Activated CD8-positive, alpha-beta T cell treated with anti-CD3 and anti-CD28 coated beads for 36 hours (primary cell): ENCODE measurements around the gene LAMB1. TPM values are rescaled to one million over a fixed set of nuclear protein-coding genes. Genes with fewer than 3 reads are reported as not detected.

Experiments used
- ATAC-seq: fragments of 200-7000 bp; cut with Tn5 transposase; one replicate; pipeline ENCODE4 v1.10.0; 2021; ENCODE audit warnings: mild to moderate bottlenecking, moderate library complexity
- CTCF ChIA-PET: fragments of 350-600 bp; sonication (Branson Sonifier 250); formaldehyde crosslinking; loops from one replicate; lab custom pipeline; 2021; ENCODE audit warnings: antibody characterized with exemption; lab: Charles Lee
- POLR2A ChIA-PET: fragments of 350-600 bp; sonication (Branson Sonifier 250); formaldehyde crosslinking; loops from one replicate; lab custom pipeline; 2021; ENCODE audit warnings: antibody characterized with exemption; lab: Charles Lee
- DNase-seq: peaks from one replicate; pipeline ENCODE4 v3.0.0-alpha.2; 2020
- H3K27ac Mint-ChIP-seq: one replicate; pipeline ENCODE4 v1.8.0; 2021; ENCODE audit warnings: mild to moderate bottlenecking, mixed read lengths
- H3K27me3 Mint-ChIP-seq: one replicate; pipeline ENCODE4 v1.8.0; 2021; ENCODE audit warnings: mixed read lengths
- H3K36me3 Mint-ChIP-seq: one replicate; pipeline ENCODE4 v1.8.0; 2021; ENCODE audit warnings: low read depth, mixed read lengths
- H3K4me1 Mint-ChIP-seq: one replicate; pipeline ENCODE4 v1.8.0; 2021; ENCODE audit warnings: low read depth, mixed read lengths
- H3K4me3 Mint-ChIP-seq: one replicate; pipeline ENCODE4 v1.8.0; 2021; ENCODE audit warnings: mild to moderate bottlenecking, moderate library complexity, mixed read lengths
- H3K9me3 Mint-ChIP-seq: one replicate; pipeline ENCODE4 v1.8.0; 2021; ENCODE audit warnings: mixed read lengths
- CTCF ChIP-seq: fragments of 200-600 bp; IDR thresholded peaks from one replicate; pipeline ENCODE4 v1.8.0; 2022; ENCODE audit warnings: antibody characterized with exemption, mild to moderate bottlenecking
- intact Hi-C: fragments of 100-400 bp; cut with micrococcal nuclease; formaldehyde crosslinking; loops from one replicate; pipeline ENCODE4 v1.10.0; 2022
- total RNA-seq, 2 experiments: library from RNA; stranded (reverse); gene quantifications; one replicate each; pipeline ENCODE4 v1.2.3, GENCODE V29; 2021

Gene LAMB1
- total RNA-seq, 2 experiments from 2014 or later: 0.20 to 0.36 TPM

- POLR2A ChIA-PET: no interaction called here
- no peaks in the 10 kb centered on the region for H3K9me3 Mint-ChIP-seq
Measured at GRCh38 chr7:107943018-107943417, 59.9 kb downstream of the LAMB1 start.

GRCh38 chr7:107940951-107941350 is 62.0 kb downstream of the LAMB1 start:
- Mint-ChIP-seq H3K36me3 (peaks cover 2% of the 10 kb centered on the region), H3K27me3 (no peaks in the 10 kb centered on the region), H3K27ac (no peak overlapping the region), H3K4me1 (no peaks in the 10 kb centered on the region), H3K4me3 (no peak overlapping the region), H3K9me3 (no peaks in the 10 kb centered on the region)
- ChIA-PET POLR2A (interaction anchor here (0.8 kb wide), 1 partner anchor 20 kb away, joined by 3 read pairs; no protein-coding TSS in a partner anchor), CTCF (no interaction called here)
- intact Hi-C loops: no loop called here
- DNase-seq (no peak), ATAC-seq (no peak)
- no peak for TF ChIP-seq CTCF

More at GRCh38 chr7:107943018-107943417, 59.9 kb downstream of the LAMB1 start:
- Mint-ChIP-seq H3K36me3 (peaks cover 2% of the 10 kb centered on the region), H3K27me3 (no peaks in the 10 kb centered on the region), H3K4me3 (no peak overlapping the region), H3K4me1 (no peaks in the 10 kb centered on the region), H3K27ac (no peak overlapping the region)
- no peak for ATAC-seq
- CTCF ChIA-PET: no interaction called here
- intact Hi-C loops: no loop called here
- TF ChIP-seq CTCF: no peak
- DNase-seq: no peak

GRCh38 chr7:107939573-107940489 is 63.1 kb downstream of the LAMB1 start:
- POLR2A ChIA-PET: no interaction called here
- no peaks in the 10 kb centered on the region for H3K27me3 Mint-ChIP-seq
- H3K9me3 Mint-ChIP-seq: no peaks in the 10 kb centered on the region
- DNase-seq (no peak), ATAC-seq (no peak)
- H3K27ac Mint-ChIP-seq: no peak overlapping the region
- no peaks in the 10 kb centered on the region for H3K4me1 Mint-ChIP-seq
- H3K4me3 Mint-ChIP-seq: no peak overlapping the region
- CTCF ChIA-PET: no interaction called here
- peaks cover 2% of the 10 kb centered on the region for H3K36me3 Mint-ChIP-seq
- no peak for TF ChIP-seq CTCF
- intact Hi-C loops: no loop called here

GRCh38 chr7:107938456-107939250 is 64.3 kb downstream of the LAMB1 start:
- no peaks in the 10 kb centered on the region for H3K27me3 Mint-ChIP-seq
- ChIA-PET CTCF (no interaction called here), POLR2A (interaction anchor here (0.6 kb wide), 1 partner anchor 57 kb away, joined by 3 read pairs; no protein-coding TSS in a partner anchor)
- no peak overlapping the region for H3K4me3 Mint-ChIP-seq
- H3K9me3 Mint-ChIP-seq: no peaks in the 10 kb centered on the region
- no peak overlapping the region for H3K27ac Mint-ChIP-seq
- no peak for TF ChIP-seq CTCF
- H3K36me3 Mint-ChIP-seq: peaks cover 2% of the 10 kb centered on the region
- peaks cover 2% of the 10 kb centered on the region for H3K4me1 Mint-ChIP-seq
- ATAC-seq (no peak), DNase-seq (no peak)
- intact Hi-C loops: no loop called here
